Activated naive CD4-positive, alpha-beta T cell treated with anti-CD3 and anti-CD28 coated beads, Interleukin-2, amount 10 ng/mL, durations not matched to agents 7 days and 5 days (primary cell): ENCODE results near the gene SLAIN2.

Experiments
- CTCF ChIA-PET: fragments of 350-600 bp; sonication (Branson Sonifier 250); formaldehyde crosslinking; loops from one replicate; lab custom pipeline; 2021; ENCODE audit warnings: antibody characterized with exemption; lab: Charles Lee
- DNase-seq: peaks from one replicate; pipeline ENCODE4 v3.0.0-alpha.2; 2020
- H3K27ac Mint-ChIP-seq: one replicate; pipeline ENCODE4 v1.8.0; 2021; ENCODE audit warnings: mild to moderate bottlenecking, moderate library complexity, mixed read lengths
- H3K27me3 Mint-ChIP-seq: one replicate; pipeline ENCODE4 v1.8.0; 2021; ENCODE audit warnings: mild to moderate bottlenecking, mixed read lengths
- H3K36me3 Mint-ChIP-seq: one replicate; pipeline ENCODE4 v1.8.0; 2021; ENCODE audit warnings: mixed read lengths
- H3K4me1 Mint-ChIP-seq: one replicate; pipeline ENCODE4 v1.8.0; 2021; ENCODE audit warnings: mixed read lengths
- H3K4me3 Mint-ChIP-seq: one replicate; pipeline ENCODE4 v1.8.0; 2021; ENCODE audit warnings: mild to moderate bottlenecking, moderate library complexity, mixed read lengths
- H3K9me3 Mint-ChIP-seq: one replicate; pipeline ENCODE4 v1.8.0; 2021; ENCODE audit warnings: mixed read lengths

Gene SLAIN2

DNA sequence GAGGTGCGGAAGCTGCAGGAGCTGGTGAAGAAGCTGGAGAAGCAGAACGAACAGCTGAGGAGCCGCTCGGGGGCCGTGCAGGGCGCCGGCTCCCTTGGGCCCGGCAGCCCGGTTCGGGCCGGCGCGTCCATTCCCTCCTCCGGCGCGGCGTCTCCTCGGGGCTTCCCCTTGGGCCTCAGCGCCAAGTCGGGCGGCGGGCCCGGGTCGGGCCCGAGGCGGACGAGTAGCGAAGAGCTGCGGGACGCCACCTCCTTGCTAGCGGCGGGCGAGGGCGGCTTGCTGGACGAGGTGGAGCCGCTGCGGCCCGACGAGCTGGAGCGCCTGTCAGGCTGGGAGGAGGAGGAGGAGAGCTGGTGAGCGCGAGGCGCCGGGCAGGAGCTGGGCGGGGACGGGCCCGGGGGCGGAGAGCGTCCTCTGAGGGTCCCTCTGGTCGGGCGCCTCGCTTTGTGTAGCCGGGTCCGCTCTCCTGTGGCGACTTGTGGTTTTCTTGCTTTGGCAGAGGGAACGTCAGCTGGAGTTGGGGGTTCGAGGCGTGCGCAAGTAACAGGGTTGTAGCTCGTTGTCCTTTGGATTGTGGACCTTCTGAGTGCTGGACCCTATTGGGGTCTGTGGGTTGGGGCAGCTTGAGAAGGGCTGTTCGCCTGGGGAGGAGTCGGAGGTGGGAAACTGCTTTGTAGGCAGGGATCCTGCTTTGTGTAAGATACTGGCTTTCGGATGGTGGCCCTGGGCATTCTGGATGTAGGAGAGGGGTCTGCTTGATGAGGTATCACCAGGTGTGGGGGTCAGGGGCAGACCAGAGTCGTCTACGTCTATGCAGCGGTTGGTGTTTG, 662 bp downstream of the SLAIN2 start:
- peak overlapping the region; percentile 97 for H3K4me3 Mint-ChIP-seq
- H3K9me3 Mint-ChIP-seq: no peaks in the 10 kb centered on the region
- DNase-seq: peak; percentile 60
- H3K27me3 Mint-ChIP-seq: no peaks in the 10 kb centered on the region
- H3K4me1 Mint-ChIP-seq: peaks cover 59% of the 10 kb centered on the region
- peaks cover 10% of the 10 kb centered on the region for H3K36me3 Mint-ChIP-seq
- peak overlapping the region; percentile 96 for H3K27ac Mint-ChIP-seq
- CTCF ChIA-PET: interaction anchor here (0.8 to 1.0 kb wide), 2 partner anchors 34 to 339 kb away, joined by 3 read pairs; no protein-coding TSS in a partner anchor

DNA sequence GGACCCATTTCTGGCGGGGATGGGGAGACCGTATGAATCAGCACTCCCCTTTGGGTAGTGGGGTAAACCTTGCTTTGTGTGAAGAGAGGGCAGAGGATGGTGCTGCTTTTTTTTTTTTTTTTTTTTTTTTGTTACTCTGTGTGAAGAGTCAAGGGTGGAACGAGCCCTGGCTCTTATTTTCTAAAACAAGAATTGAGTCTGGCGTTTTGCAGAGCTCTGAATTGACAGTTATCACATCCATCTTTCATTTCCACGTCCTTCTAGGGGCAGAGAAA, 1.2 kb downstream of the SLAIN2 start:
- Mint-ChIP-seq H3K9me3 (no peaks in the 10 kb centered on the region), H3K4me3 (peak overlapping the region; percentile 97), H3K36me3 (peaks cover 10% of the 10 kb centered on the region), H3K27ac (peak overlapping the region; percentile 92), H3K27me3 (no peaks in the 10 kb centered on the region), H3K4me1 (peaks cover 59% of the 10 kb centered on the region)
- no peak for DNase-seq
- CTCF ChIA-PET: interaction anchor here (1.0 kb wide), 1 partner anchor 339 kb away, joined by 3 read pairs; no protein-coding TSS in a partner anchor

- CTCF ChIA-PET: interaction anchor here (0.6 to 1.0 kb wide), 2 partner anchors 14 to 340 kb away, joined by 3 read pairs; no protein-coding TSS in a partner anchor
- H3K4me3 Mint-ChIP-seq: peak overlapping the region; percentile 97
- no peak for DNase-seq
- peaks cover 60% of the 10 kb centered on the region for H3K4me1 Mint-ChIP-seq
- no peaks in the 10 kb centered on the region for H3K9me3 Mint-ChIP-seq
- peaks cover 14% of the 10 kb centered on the region for H3K36me3 Mint-ChIP-seq
- peak overlapping the region; percentile 24 for H3K27ac Mint-ChIP-seq
- no peaks in the 10 kb centered on the region for H3K27me3 Mint-ChIP-seq
Measured at GRCh38 chr4:48343035-48343434, 1.7 kb downstream of the SLAIN2 start.

- CTCF ChIA-PET: interaction anchor here (0.6 to 1.0 kb wide), 2 partner anchors 13 to 340 kb away, joined by 3 read pairs; no protein-coding TSS in a partner anchor
- Mint-ChIP-seq H3K27ac (no peak overlapping the region), H3K36me3 (peaks cover 14% of the 10 kb centered on the region), H3K4me1 (peaks cover 61% of the 10 kb centered on the region), H3K4me3 (peak overlapping the region; percentile 97), H3K9me3 (no peaks in the 10 kb centered on the region), H3K27me3 (no peaks in the 10 kb centered on the region)
- DNase-seq: no peak
Measured at GRCh38 chr4:48343551-48343950, 2.2 kb downstream of the SLAIN2 start.

DNA sequence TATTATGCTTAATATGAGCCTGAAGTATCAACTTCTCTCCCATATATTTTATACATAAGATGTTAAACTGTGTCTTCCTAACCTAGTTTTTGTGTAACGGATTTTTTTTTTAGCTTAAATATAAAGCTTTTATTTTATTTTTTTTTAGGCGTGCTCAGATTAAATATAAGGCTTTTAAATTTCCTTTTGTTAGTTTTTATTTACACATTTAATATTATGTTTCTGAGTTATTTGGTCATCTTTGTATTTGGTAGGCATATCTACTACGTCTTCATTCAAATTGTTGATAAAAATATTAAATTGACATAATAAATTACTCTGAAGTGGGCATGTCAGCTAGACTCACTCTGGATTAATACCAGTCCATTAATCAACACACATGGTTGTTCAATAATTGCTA, 4.2 kb downstream of the SLAIN2 start:
- peaks cover 19% of the 10 kb centered on the region for H3K36me3 Mint-ChIP-seq
- no peaks in the 10 kb centered on the region for H3K9me3 Mint-ChIP-seq
- peaks cover 56% of the 10 kb centered on the region for H3K4me1 Mint-ChIP-seq
- H3K27me3 Mint-ChIP-seq: no peaks in the 10 kb centered on the region
- CTCF ChIA-PET: no interaction called here
- no peak for DNase-seq
- no peak overlapping the region for H3K27ac Mint-ChIP-seq
- H3K4me3 Mint-ChIP-seq: no peak overlapping the region

- H3K27ac Mint-ChIP-seq: no peak overlapping the region
- H3K36me3 Mint-ChIP-seq: peaks cover 21% of the 10 kb centered on the region
Measured at GRCh38 chr4:48346594-48346993, 5.3 kb downstream of the SLAIN2 start.

DNA sequence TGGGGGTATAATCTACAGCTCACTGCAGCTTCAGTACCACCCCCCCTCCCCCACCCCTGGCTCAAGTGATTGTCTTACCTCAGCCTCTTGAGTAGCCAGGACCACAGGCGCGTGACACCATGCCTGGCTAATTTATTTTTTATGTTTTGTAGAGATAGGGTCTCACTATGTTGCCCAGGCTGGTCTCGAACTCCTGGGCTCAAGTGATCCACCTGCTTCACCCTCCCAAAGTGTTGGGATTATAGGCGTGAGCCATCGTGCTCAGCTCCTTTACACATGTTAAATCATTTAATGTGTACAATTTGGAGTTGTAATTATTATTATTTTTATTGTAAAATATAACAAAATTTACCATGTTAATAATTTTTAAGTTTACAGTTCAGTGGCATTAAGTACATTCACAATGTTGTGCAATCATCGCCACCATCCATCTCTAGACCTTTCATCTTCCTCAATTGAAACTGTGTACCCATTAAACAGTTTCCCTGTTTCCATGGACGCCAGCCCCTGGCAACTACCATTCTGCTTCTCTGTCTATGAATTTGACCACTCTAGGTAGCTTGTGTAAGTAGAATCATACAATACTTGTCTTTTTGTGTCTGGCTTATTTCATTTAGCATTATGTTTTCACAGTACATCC, 6.1 kb downstream of the SLAIN2 start:
- H3K36me3 Mint-ChIP-seq: peaks cover 26% of the 10 kb centered on the region
- H3K9me3 Mint-ChIP-seq: peaks cover 2% of the 10 kb centered on the region
- H3K27ac Mint-ChIP-seq: no peak overlapping the region
- H3K4me1 Mint-ChIP-seq: peaks cover 52% of the 10 kb centered on the region
- H3K4me3 Mint-ChIP-seq: no peak overlapping the region
- no peaks in the 10 kb centered on the region for H3K27me3 Mint-ChIP-seq
- CTCF ChIA-PET: no interaction called here
- DNase-seq: no peak

More at GRCh38 chr4:48346594-48346993, 5.3 kb downstream of the SLAIN2 start:
- no peak for DNase-seq
- Mint-ChIP-seq H3K4me1 (peaks cover 55% of the 10 kb centered on the region), H3K27me3 (no peaks in the 10 kb centered on the region), H3K9me3 (no peaks in the 10 kb centered on the region), H3K4me3 (no peak overlapping the region)
- CTCF ChIA-PET: interaction anchor here (0.7 kb wide), 1 partner anchor 139 kb away, joined by 3 read pairs; no protein-coding TSS in a partner anchor

DNA sequence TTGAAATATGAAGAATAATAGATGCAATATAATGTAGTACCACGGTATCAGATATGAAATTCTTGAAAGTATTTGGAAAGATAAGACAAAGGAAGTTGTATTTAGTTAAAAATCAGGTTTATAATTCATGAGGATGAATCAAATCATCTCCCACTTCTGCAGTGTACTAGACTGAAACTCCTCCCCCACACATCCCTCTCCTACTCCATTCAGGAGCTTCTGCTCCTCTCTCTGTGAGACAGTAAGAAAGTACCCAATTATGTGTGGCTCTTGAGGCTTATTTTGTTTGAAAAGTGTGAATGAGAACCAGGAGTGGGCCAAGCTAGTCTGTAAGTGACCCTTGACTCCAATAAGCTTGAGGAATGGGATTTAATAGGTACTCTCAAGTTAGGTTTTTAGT, 9.5 kb downstream of the SLAIN2 start:
- Mint-ChIP-seq H3K4me1 (peaks cover 23% of the 10 kb centered on the region), H3K9me3 (peaks cover 2% of the 10 kb centered on the region), H3K27ac (no peak overlapping the region), H3K4me3 (no peak overlapping the region), H3K36me3 (peaks cover 30% of the 10 kb centered on the region), H3K27me3 (no peaks in the 10 kb centered on the region)
- CTCF ChIA-PET: no interaction called here
- DNase-seq: no peak

- peaks cover 10% of the 10 kb centered on the region for H3K4me1 Mint-ChIP-seq
- H3K36me3 Mint-ChIP-seq: peaks cover 21% of the 10 kb centered on the region
- no peaks in the 10 kb centered on the region for H3K27me3 Mint-ChIP-seq
- CTCF ChIA-PET: no interaction called here
- peaks cover 2% of the 10 kb centered on the region for H3K9me3 Mint-ChIP-seq
- no peak for DNase-seq
- H3K27ac Mint-ChIP-seq: no peak overlapping the region
- no peak overlapping the region for H3K4me3 Mint-ChIP-seq
Measured at GRCh38 chr4:48352793-48353192, 11.5 kb downstream of the SLAIN2 start.

- no peak overlapping the region for H3K27ac Mint-ChIP-seq
- peaks cover 2% of the 10 kb centered on the region for H3K9me3 Mint-ChIP-seq
- CTCF ChIA-PET: interaction anchor here (0.8 kb wide), 1 partner anchor 13 kb away, joined by 3 read pairs; no protein-coding TSS in a partner anchor
- peaks cover 19% of the 10 kb centered on the region for H3K36me3 Mint-ChIP-seq
- DNase-seq: no peak
- no peaks in the 10 kb centered on the region for H3K4me1 Mint-ChIP-seq
- H3K27me3 Mint-ChIP-seq: no peaks in the 10 kb centered on the region
- no peak overlapping the region for H3K4me3 Mint-ChIP-seq
Measured at GRCh38 chr4:48356355-48356754, 15.0 kb downstream of the SLAIN2 start.

DNA sequence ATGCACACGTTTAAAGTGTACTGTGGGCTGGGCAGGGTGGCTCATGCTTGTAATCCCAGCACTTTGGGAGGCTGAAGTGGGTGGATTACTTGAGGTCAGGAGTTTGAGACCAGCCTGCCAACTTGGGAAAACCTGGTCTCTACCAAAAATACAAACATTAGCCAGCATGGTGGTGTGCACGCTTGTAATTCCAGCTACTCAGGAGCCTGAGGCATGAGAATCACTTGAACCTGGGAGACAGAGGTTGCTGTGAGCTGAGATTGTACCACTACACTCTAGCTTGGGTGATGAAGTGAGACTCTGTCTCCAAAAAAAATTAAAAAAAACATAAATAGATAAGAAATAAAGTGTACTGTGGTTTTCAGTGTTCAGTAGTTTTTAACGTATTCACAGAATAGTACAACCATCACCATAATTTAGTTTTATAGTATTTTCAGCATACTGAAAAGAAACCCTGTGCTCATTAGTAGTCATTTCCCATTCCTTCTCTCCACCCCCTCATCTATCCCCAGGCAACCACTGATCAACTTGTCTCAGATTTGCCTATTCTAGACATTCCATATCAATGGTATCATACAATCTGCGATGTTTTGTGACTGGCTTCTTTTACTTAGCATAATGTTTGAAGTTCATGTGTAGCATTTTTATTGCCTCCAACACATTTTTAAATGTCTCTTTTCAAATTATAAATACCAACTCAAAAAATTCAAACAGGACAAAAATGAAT, 19.1 kb downstream of the SLAIN2 start:
- Mint-ChIP-seq H3K36me3 (peaks cover 6% of the 10 kb centered on the region), H3K4me1 (no peaks in the 10 kb centered on the region), H3K27me3 (no peaks in the 10 kb centered on the region), H3K9me3 (no peaks in the 10 kb centered on the region), H3K4me3 (no peak overlapping the region), H3K27ac (no peak overlapping the region)
- CTCF ChIA-PET: no interaction called here
- no peak for DNase-seq

- H3K4me1 Mint-ChIP-seq: no peaks in the 10 kb centered on the region
- H3K27ac Mint-ChIP-seq: no peak overlapping the region
- peaks cover 6% of the 10 kb centered on the region for H3K36me3 Mint-ChIP-seq
- no peak for DNase-seq
- H3K4me3 Mint-ChIP-seq: no peak overlapping the region
- CTCF ChIA-PET: no interaction called here
- H3K27me3 Mint-ChIP-seq: no peaks in the 10 kb centered on the region
- H3K9me3 Mint-ChIP-seq: no peaks in the 10 kb centered on the region
Measured at GRCh38 chr4:48361012-48361400, 19.7 kb downstream of the SLAIN2 start.

DNA sequence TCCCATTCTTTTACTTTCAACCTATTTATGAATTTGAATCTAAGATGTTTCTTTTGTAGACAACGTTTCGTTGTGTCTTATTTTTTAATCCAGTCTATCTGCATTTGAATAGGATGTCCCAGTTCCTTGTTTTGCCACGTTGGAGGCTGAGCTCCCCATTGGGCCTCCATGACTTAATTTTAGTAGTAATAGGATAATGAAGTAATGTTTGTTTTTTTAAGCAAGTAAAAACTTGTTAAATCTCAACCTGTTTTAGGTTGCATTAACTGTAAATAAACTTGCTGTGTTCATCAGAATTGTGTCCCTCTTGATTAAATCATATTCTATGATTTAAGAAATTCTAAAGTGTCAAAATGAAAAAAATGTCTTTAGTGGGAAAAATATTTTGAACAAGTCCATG, 25.3 kb downstream of the SLAIN2 start:
- Mint-ChIP-seq H3K27ac (no peak overlapping the region), H3K9me3 (no peaks in the 10 kb centered on the region), H3K36me3 (peaks cover 5% of the 10 kb centered on the region), H3K4me1 (peaks cover 7% of the 10 kb centered on the region), H3K4me3 (no peak overlapping the region), H3K27me3 (no peaks in the 10 kb centered on the region)
- CTCF ChIA-PET: no interaction called here
- DNase-seq: no peak

DNA sequence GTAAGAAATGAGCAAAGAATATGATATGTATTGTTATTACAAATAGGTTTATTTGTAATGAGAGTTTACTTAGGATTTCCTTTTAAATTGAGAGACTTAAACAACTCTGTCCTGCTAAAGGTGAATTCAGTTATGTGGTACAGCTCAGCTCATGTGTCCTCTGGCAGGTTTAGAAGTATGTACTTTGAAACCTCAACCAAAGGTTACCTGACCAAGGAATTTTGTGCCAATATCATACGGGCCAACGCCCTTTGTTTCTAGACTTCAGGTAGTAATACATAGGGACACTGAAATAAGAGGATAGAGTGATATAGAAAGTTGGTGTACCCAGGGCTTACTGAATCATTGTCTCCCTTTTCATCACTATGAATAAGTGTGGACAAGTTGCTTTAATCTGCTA, 25.7 kb downstream of the SLAIN2 start:
- no peak overlapping the region for H3K4me3 Mint-ChIP-seq
- H3K9me3 Mint-ChIP-seq: no peaks in the 10 kb centered on the region
- CTCF ChIA-PET: no interaction called here
- DNase-seq: no peak
- no peak overlapping the region for H3K27ac Mint-ChIP-seq
- H3K36me3 Mint-ChIP-seq: peaks cover 5% of the 10 kb centered on the region
- H3K4me1 Mint-ChIP-seq: peaks cover 7% of the 10 kb centered on the region
- no peaks in the 10 kb centered on the region for H3K27me3 Mint-ChIP-seq
